KMS-11 (cell line): ENCODE results near the gene ZC3H10.

Source experiments
- H2AFZ ChIP-seq: fragments of 200-600 bp; sonication (generic); 2 replicates; pipeline ENCODE4 v1.6.1; 2016; ENCODE audit warnings: antibody characterized with exemption, mixed run types, low read depth
- H3K27ac ChIP-seq: fragments of 200-600 bp; sonication (generic); 2 replicates; pipeline ENCODE4 v1.6.1; 2016; ENCODE audit warnings: mild to moderate bottlenecking, mixed run types
- H3K27me3 ChIP-seq: fragments of 200-600 bp; sonication (generic); 2 replicates; pipeline ENCODE4 v1.6.1; 2017; ENCODE audit warnings: mild to moderate bottlenecking, low read depth, mixed run types, moderate library complexity; ENCODE audit not compliant: insufficient read depth
- H3K36me3 ChIP-seq: fragments of 200-600 bp; sonication (generic); 2 replicates; pipeline ENCODE4 v1.6.1; 2017; ENCODE audit warnings: mild to moderate bottlenecking, mixed run types; ENCODE audit not compliant: insufficient read depth
- H3K4me1 ChIP-seq: fragments of 200-600 bp; sonication (generic); 2 replicates; pipeline ENCODE4 v1.6.1; 2016; ENCODE audit warnings: mild to moderate bottlenecking, low read depth, mixed run types; ENCODE audit not compliant: poor library complexity, severe bottlenecking
- H3K4me2 ChIP-seq: fragments of 200-600 bp; sonication (generic); 2 replicates; pipeline ENCODE4 v1.7.0; 2016; ENCODE audit warnings: mild to moderate bottlenecking, mixed run types
- H3K4me3 ChIP-seq: fragments of 200-600 bp; sonication (generic); IDR thresholded peaks from 2 replicates; pipeline ENCODE4 v1.6.1; 2017; ENCODE audit warnings: low read depth, low read length, mixed read lengths; ENCODE audit not compliant: insufficient read depth
- H3K79me2 ChIP-seq: fragments of 200-600 bp; sonication (generic); 2 replicates; pipeline ENCODE4 v1.6.1; 2016; ENCODE audit warnings: low read depth, mixed run types; ENCODE audit not compliant: insufficient read depth
- H3K9ac ChIP-seq: fragments of 200-600 bp; sonication (generic); 2 replicates; pipeline ENCODE4 v1.6.1; 2016; ENCODE audit warnings: mild to moderate bottlenecking, mixed run types
- H4K20me1 ChIP-seq: fragments of 200-600 bp; sonication (generic); 2 replicates; pipeline ENCODE4 v1.6.1; 2016; ENCODE audit warnings: mild to moderate bottlenecking, mixed run types; ENCODE audit not compliant: insufficient read depth
- CTCF ChIP-seq: fragments of 200-600 bp; sonication (generic); conservative IDR thresholded peaks from 2 replicates; pipeline ENCODE4 v1.6.1; 2017; ENCODE audit warnings: low read depth, mild to moderate bottlenecking, antibody characterized with exemption, low read length, moderate library complexity, mixed read lengths

Gene ZC3H10

DNA sequence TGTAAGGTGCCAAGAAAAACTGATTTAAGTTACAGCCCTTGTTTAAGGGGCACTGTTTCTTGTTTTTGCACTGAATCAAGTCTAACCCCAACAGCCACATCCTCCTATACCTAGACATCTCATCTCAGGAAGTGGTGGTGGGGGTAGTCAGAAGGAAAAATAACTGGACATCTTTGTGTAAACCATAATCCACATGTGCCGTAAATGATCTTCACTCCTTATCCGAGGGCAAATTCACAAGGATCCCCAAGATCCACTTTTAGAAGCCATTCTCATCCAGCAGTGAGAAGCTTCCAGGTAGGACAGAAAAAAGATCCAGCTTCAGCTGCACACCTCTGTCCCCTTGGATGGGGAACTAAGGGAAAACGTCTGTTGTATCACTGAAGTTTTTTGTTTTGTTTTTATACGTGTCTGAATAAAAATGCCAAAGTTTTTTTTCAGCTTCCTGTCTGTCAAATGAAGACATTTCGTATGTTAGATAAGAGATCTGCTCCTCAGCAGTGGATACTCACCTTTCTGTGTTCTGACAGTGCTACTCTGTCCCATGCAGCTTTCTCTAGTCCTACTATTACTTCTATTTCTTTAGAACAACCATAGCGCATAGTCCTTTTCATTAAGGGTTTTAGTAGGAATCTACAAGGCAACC, 14.9 kb upstream of the ZC3H10 start:
- Histone ChIP-seq H3K27ac (no peak overlapping the region; the same call in 1 of the 2 replicates), H3K9ac (peak overlapping the region; percentile 86; the same call in 1 of the 2 replicates), H3K36me3 (peaks cover 21% of the 10 kb centered on the region; the same call in 1 of the 2 replicates), H3K4me2 (peak overlapping the region; percentile 81), H3K4me1 (peaks cover 32% of the 10 kb centered on the region), H3K27me3 (no peaks in the 10 kb centered on the region), H3K79me2 (peaks cover 39% of the 10 kb centered on the region), H2AFZ (peak overlapping the region; percentile 67), H4K20me1 (peaks cover 14% of the 10 kb centered on the region), H3K4me3 (peak overlapping the region; percentile 77)
- no peak for TF ChIP-seq CTCF

DNA sequence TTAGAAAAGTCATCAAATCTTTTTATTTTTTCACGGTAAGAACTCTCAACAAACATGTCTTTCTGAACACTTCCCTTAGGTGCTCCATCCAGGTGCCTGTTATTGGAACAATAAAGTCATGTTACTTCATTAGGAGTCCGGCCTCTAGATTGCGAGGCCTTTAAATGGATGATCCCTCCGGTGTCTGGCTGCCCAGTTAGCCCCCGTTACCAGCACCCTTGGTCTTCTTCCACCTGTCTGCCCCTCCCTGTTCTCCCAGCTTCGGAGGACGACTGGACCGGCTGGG, 14.3 kb upstream of the ZC3H10 start:
- Histone ChIP-seq H3K36me3 (peaks cover 27% of the 10 kb centered on the region; the same call in 1 of the 2 replicates), H4K20me1 (peaks cover 17% of the 10 kb centered on the region), H3K4me1 (peaks cover 32% of the 10 kb centered on the region), H3K4me3 (peak overlapping the region; percentile 77), H3K79me2 (peaks cover 45% of the 10 kb centered on the region), H3K27ac (no peak overlapping the region; the same call in 1 of the 2 replicates), H3K9ac (peak overlapping the region; percentile 86; the same call in 1 of the 2 replicates), H3K27me3 (no peaks in the 10 kb centered on the region), H2AFZ (peak overlapping the region; percentile 67), H3K4me2 (peak overlapping the region; percentile 81)
- no peak for TF ChIP-seq CTCF

- peaks cover 32% of the 10 kb centered on the region for H3K4me1 ChIP-seq
- no peaks in the 10 kb centered on the region for H3K27me3 ChIP-seq
These were observed 13.8 kb upstream of the ZC3H10 start, which contains the start of gene PA2G4 for GRCh38 chr12:56104109-56104814. Gene PA2G4, plus strand, starts transcription at chr12:56104559. Its CDS starts 179 bp downstream, at chr12:56104738.

More at GRCh38 chr12:56104109-56104814, 13.8 kb upstream of the ZC3H10 start, which contains the start of gene PA2G4:
- Histone ChIP-seq H2AFZ (peak within 1 kb of the TSS; percentile 67), H3K27ac (peak within 1 kb of the TSS; percentile 61), H3K79me2 (peaks cover 49% of the 10 kb centered on the region), H3K9ac (peak within 1 kb of the TSS; percentile 86), H3K4me3 (peak within 1 kb of the TSS; percentile 77), H4K20me1 (peaks cover 17% of the 10 kb centered on the region), H3K36me3 (peaks cover 32% of the 10 kb centered on the region; the same call in 1 of the 2 replicates), H3K4me2 (peak within 1 kb of the TSS; percentile 81)
- no peak; the same call in 1 of the 2 replicates for TF ChIP-seq CTCF
